OCI-LY3 (cell line): ENCODE measurements around the gene DNASE2B.

Experiments used
- H2AFZ ChIP-seq: fragments of 200-600, 300-600 bp; shearing (Covaris generic); 2 replicates; pipeline ENCODE4 v1.6.0; 2014; ENCODE audit warnings: antibody characterized with exemption, low read depth, low read length
- H3K27ac ChIP-seq: fragments of 200-600, 300-600 bp; sonication (generic); 2 replicates; pipeline ENCODE4 v1.5.1; 2014; ENCODE audit warnings: mild to moderate bottlenecking, low read length, moderate library complexity, mixed read lengths
- H3K27me3 ChIP-seq: fragments of 200-600, 300-600 bp; sonication (generic); 2 replicates; pipeline ENCODE4 v1.6.1; 2014; ENCODE audit warnings: low read depth, low read length, mixed read lengths
- H3K36me3 ChIP-seq: fragments of 200-600, 300-600 bp; sonication (generic); replicated peaks from 2 replicates; pipeline ENCODE3; 2014; ENCODE audit warnings: low read depth, low read length, mixed read lengths
- H3K4me1 ChIP-seq: fragments of 300-600, 200-600 bp; sonication (generic); 2 replicates; pipeline ENCODE4 v1.6.1; 2014; ENCODE audit warnings: low read length, mixed read lengths
- H3K4me2 ChIP-seq: fragments of 200-600, 300-600 bp; sonication (generic); 2 replicates; pipeline ENCODE4 v1.6.1; 2014; ENCODE audit warnings: low read length, mixed read lengths
- H3K4me3 ChIP-seq: fragments of 300-600, 200-600 bp; sonication (generic); 2 replicates; pipeline ENCODE4 v1.5.1; 2014; ENCODE audit warnings: antibody characterized with exemption, mild to moderate bottlenecking, low read length, moderate library complexity
- H3K79me2 ChIP-seq: fragments of 300-600, 200-600 bp; shearing (Covaris generic); 2 replicates; pipeline ENCODE4 v1.6.1; 2014; ENCODE audit warnings: mild to moderate bottlenecking, low read length, mixed read lengths
- H3K9ac ChIP-seq: fragments of 300-600, 200-600 bp; shearing (Covaris generic); 2 replicates; pipeline ENCODE4 v1.6.0; 2014; ENCODE audit warnings: mild to moderate bottlenecking, low read length, moderate library complexity
- H3K9me3 ChIP-seq: fragments of 200-600, 300-600 bp; shearing (Covaris generic); 2 replicates; pipeline ENCODE4 v1.6.1; 2014; ENCODE audit warnings: low read length, mixed read lengths; ENCODE audit not compliant: insufficient read depth
- H4K20me1 ChIP-seq: fragments of 200-600, 300-600 bp; sonication (generic); 2 replicates; pipeline ENCODE4 v1.6.1; 2016; ENCODE audit warnings: low read length, mixed read lengths; ENCODE audit not compliant: insufficient read depth
- EZH2phosphoT487 ChIP-seq: fragments of 200-600 bp; shearing (Covaris generic); IDR thresholded peaks from 2 replicates; pipeline ENCODE4 v1.6.1; 2018; ENCODE audit warnings: antibody characterized with exemption, mixed run types, low read depth
- TF ChIP-seq, protein P1 (sequence below): fragments of 200-600, 300-600 bp; sonication (generic); IDR thresholded peaks from 2 replicates; pipeline ENCODE4 v1.5.1; 2014; ENCODE audit warnings: antibody characterized with exemption, low read length, low read depth

The DNASE2B gene

DNA sequence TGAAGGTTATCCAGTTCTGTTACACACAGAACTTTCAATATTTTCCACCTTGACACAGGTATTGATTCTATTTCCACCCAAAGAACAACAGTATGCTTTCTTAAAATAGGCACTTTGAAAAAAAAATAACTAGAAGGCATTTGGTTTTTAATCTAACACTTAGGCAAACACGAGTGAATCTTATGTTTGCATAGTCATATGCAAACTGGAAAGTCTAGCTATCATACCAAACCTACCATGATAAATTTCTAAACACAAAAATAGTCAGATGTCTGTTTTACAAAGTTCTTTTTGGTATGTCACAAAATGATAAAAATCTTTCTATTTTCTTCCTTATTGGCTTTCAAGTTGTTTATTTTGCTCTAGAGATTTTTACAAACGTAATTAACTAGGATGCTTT lies 11.6 kb downstream of the DNASE2B start:
- Histone ChIP-seq H3K79me2 (no peaks in the 10 kb centered on the region), H3K27me3 (no peaks in the 10 kb centered on the region), H3K27ac (no peak overlapping the region), H3K9ac (no peak overlapping the region), H3K4me3 (no peak overlapping the region), H2AFZ (no peak overlapping the region), H3K4me2 (no peak overlapping the region), H3K4me1 (no peaks in the 10 kb centered on the region), H4K20me1 (no peaks in the 10 kb centered on the region), H3K36me3 (no peaks in the 10 kb centered on the region), H3K9me3 (no peaks in the 10 kb centered on the region)
- TF ChIP-seq EZH2phosphoT487 = no peak
- TF ChIP-seq, protein P1, sequence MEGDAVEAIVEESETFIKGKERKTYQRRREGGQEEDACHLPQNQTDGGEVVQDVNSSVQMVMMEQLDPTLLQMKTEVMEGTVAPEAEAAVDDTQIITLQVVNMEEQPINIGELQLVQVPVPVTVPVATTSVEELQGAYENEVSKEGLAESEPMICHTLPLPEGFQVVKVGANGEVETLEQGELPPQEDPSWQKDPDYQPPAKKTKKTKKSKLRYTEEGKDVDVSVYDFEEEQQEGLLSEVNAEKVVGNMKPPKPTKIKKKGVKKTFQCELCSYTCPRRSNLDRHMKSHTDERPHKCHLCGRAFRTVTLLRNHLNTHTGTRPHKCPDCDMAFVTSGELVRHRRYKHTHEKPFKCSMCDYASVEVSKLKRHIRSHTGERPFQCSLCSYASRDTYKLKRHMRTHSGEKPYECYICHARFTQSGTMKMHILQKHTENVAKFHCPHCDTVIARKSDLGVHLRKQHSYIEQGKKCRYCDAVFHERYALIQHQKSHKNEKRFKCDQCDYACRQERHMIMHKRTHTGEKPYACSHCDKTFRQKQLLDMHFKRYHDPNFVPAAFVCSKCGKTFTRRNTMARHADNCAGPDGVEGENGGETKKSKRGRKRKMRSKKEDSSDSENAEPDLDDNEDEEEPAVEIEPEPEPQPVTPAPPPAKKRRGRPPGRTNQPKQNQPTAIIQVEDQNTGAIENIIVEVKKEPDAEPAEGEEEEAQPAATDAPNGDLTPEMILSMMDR = no peak

DNA sequence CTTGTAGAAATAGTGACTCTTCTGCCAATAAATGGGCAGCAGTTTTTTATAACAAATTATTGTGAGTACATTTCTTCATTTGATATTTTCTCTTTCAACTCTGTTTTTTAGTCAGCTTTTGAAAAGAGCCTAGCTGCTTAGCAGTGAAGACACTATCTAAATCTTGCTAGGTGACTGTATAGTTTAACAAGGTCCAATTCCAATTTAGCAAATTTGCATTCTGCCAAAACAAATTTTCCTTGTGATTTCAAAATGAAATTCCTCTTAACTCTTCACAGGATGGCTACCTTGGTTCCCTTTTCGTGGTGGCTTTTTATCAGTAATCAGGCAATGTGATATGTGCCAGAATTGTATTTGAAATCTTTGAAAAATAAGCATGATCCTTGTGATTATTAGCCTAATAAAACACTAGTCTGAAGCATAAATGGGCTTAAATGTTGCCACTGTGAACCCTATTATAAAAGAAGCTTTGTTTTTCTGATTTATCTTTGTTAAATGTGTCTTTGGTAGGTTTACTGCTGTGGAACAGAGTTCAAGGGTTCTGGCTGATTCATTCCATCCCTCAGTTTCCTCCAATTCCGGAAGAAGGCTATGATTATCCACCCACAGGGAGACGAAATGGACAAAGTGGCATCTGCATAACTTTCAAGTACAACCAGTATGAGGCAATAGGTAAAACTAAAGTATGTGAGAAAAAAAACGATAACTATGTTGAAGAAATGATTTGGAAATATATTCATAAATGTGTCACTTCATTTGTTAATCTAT lies 12.2 kb downstream of the DNASE2B start:
- Histone ChIP-seq H2AFZ (no peak overlapping the region), H3K27ac (no peak overlapping the region), H3K79me2 (no peaks in the 10 kb centered on the region), H4K20me1 (no peaks in the 10 kb centered on the region), H3K27me3 (no peaks in the 10 kb centered on the region), H3K4me2 (no peak overlapping the region), H3K4me1 (no peaks in the 10 kb centered on the region), H3K36me3 (no peaks in the 10 kb centered on the region), H3K9ac (no peak overlapping the region), H3K4me3 (no peak overlapping the region), H3K9me3 (no peaks in the 10 kb centered on the region)
- no peak for TF ChIP-seq EZH2phosphoT487
- TF ChIP-seq, protein P1 = no peak

DNA sequence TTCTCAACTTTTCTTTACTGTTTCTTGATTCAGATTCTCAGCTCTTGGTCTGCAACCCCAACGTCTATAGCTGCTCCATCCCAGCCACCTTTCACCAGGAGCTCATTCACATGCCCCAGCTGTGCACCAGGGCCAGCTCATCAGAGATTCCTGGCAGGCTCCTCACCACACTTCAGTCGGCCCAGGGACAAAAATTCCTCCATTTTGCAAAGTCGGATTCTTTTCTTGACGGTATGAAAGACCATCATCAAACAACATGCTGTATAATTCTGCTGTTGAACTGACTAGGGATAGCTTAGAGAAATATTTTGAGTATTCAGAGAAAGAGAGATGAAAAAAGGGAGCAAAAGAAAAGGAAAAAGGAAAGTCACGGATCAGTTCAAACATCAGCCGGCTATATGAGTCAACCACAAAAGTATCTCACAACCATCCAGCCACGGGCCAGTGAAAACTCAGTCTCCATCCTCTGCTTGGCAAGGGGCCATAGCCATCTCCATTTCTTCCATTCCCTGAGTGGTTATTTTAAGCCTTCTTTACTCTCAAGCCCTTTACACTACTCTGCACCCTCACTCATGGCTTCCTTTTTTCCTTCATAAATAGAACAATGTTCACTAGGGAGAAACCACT lies 14.1 kb downstream of the DNASE2B start:
- H2AFZ ChIP-seq = no peak overlapping the region
- no peak for TF ChIP-seq EZH2phosphoT487
- TF ChIP-seq, protein P1 = no peak
- no peak overlapping the region for H3K9ac ChIP-seq
- no peaks in the 10 kb centered on the region for H3K4me1 ChIP-seq
- H3K79me2 ChIP-seq = no peaks in the 10 kb centered on the region
- H3K36me3 ChIP-seq = no peaks in the 10 kb centered on the region
- H3K4me3 ChIP-seq = no peak overlapping the region
- no peak overlapping the region for H3K27ac ChIP-seq
- no peaks in the 10 kb centered on the region for H3K27me3 ChIP-seq
- H3K4me2 ChIP-seq = no peak overlapping the region
- H4K20me1 ChIP-seq = no peaks in the 10 kb centered on the region
- H3K9me3 ChIP-seq = no peaks in the 10 kb centered on the region

DNA sequence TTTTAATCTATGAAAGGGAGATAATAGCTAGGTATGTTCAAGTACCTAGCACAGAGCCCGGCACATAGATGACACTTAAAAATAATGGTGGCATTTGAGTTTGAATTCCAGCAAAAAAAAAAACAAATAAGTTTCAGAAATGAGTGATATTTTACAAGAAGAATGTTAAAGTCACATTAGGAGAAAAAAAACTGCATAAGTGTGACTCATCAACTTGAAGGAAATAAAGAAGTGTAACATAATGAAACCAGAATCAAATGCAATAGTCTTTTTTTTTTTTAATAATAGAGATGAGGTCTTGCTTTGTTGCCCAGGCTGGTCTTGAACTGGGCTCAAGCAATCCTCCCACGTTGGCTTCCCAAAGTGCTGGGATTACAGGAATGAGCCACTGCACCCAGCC lies 17.1 kb downstream of the DNASE2B start:
- no peaks in the 10 kb centered on the region for H3K27me3 ChIP-seq
- no peak overlapping the region for H3K27ac ChIP-seq
- no peak overlapping the region for H3K4me2 ChIP-seq
- no peak overlapping the region for H3K9ac ChIP-seq
- no peaks in the 10 kb centered on the region for H4K20me1 ChIP-seq
- no peak overlapping the region for H3K4me3 ChIP-seq
- no peak overlapping the region for H2AFZ ChIP-seq
- TF ChIP-seq, protein P1 = no peak
- TF ChIP-seq EZH2phosphoT487 = no peak
- H3K9me3 ChIP-seq = no peaks in the 10 kb centered on the region
- no peaks in the 10 kb centered on the region for H3K79me2 ChIP-seq
- H3K36me3 ChIP-seq = no peaks in the 10 kb centered on the region
- H3K4me1 ChIP-seq = no peaks in the 10 kb centered on the region
